HCT116 (cell line): Measurements from ENCODE around the gene MCF2L2. TPM values are rescaled to one million over a fixed set of nuclear protein-coding genes. Genes with fewer than 3 reads are reported as not detected.

Source experiments
- ATAC-seq: fragments of 200-7000 bp; cut with Tn5 transposase; 2 replicates; pipeline ENCODE4 v1.9.1; 2020; ENCODE audit warnings: mild to moderate bottlenecking, moderate library complexity
- BruUV-seq: library from RNA; stranded (reverse); fragments of 400-500 nt; replicated peaks from 2 replicates; lab custom pipeline; 2021; lab: Mats Ljungman, UMichigan
- CTCF ChIA-PET: fragments of 300-600 bp; sonication (Branson Sonifier 250); formaldehyde crosslinking; loops from one replicate; lab custom pipeline; 2021; ENCODE audit warnings: antibody characterized with exemption; lab: Charles Lee
- POLR2A ChIA-PET: fragments of 300-600, 350-600 bp; sonication (Branson Sonifier 250); formaldehyde crosslinking; loops from one replicate; lab custom pipeline; 2021; ENCODE audit warnings: antibody characterized with exemption; lab: Charles Lee
- RAD21 ChIA-PET, 2 experiments: fragments of 300-600 bp; sonication (Branson Sonifier 250); formaldehyde crosslinking; loops; one replicate each; lab custom pipeline; 2023; ENCODE audit warnings: low total read pairs in 2 of 2; ENCODE audit not compliant: uncharacterized antibody in 2 of 2, unreplicated experiment in 2 of 2, low non-redundant PET in 1 of 2; lab: Charles Lee
- DNase-seq: peaks from one replicate; pipeline ENCODE4 v3.0.0-alpha.2; 2010; ENCODE audit warnings: low read depth, low spot score
- H2AFZ ChIP-seq: fragments of 200-600 bp; shearing (Covaris generic), sonication (generic); 2 replicates; pipeline ENCODE4 v1.6.1; 2017; ENCODE audit warnings: low read depth, mixed run types, mixed read lengths, antibody characterized with exemption, low read length; ENCODE audit not compliant: poor library complexity, severe bottlenecking
- H3K27ac ChIP-seq: 2 replicates; pipeline ENCODE4 v1.5.1; 2012; ENCODE audit warnings: low read depth, low read length
- H3K27me3 ChIP-seq: fragments of 200-600 bp; sonication (generic); 2 replicates; pipeline ENCODE4 v1.6.1; 2016; ENCODE audit warnings: mixed run types, low read length, mixed read lengths; ENCODE audit not compliant: insufficient read depth
- H3K36me3 ChIP-seq, 2 experiments: fragments of 200-500 bp in 1 of 2; fragments of 200-600 bp in 1 of 2; sonication (Bioruptor generic) in 1 of 2; sonication (generic) in 1 of 2; 2 replicates each; pipeline versions ENCODE4 v1.5.1 to v1.6.1; 2014 to 2016; ENCODE audit warnings: low read length in 2 of 2, inconsistent platforms in 1 of 2, mixed read lengths in 1 of 2, mixed run types in 1 of 2; ENCODE audit not compliant: insufficient read depth in 2 of 2, control insufficient read depth in 1 of 2
- H3K4me1 ChIP-seq, 2 experiments: fragments of 200-600 bp in 1 of 2; sonication (generic) in 1 of 2; 2 replicates each; pipeline versions ENCODE4 v1.5.1 to v1.6.1; 2012 to 2017; ENCODE audit warnings: low read length in 2 of 2, inconsistent platforms in 1 of 2, mild to moderate bottlenecking in 1 of 2, mixed read lengths in 1 of 2, mixed run types in 1 of 2, moderate library complexity in 1 of 2; ENCODE audit not compliant: insufficient read depth in 2 of 2, control insufficient read depth in 1 of 2
- H3K4me2 ChIP-seq: fragments of 200-600 bp; sonication (generic); 2 replicates; pipeline ENCODE4 v1.6.1; 2017; ENCODE audit warnings: mixed run types, low read length, mixed read lengths
- H3K4me3 ChIP-seq, 2 experiments: fragments of 200-600 bp in 1 of 2; sonication (generic) in 1 of 2; replicated peaks in 1 of 2; 2 replicates each; pipeline ENCODE4 v1.5.1; 2011 to 2016; ENCODE audit warnings: low read length in 2 of 2, control low read depth in 1 of 2, low read depth in 1 of 2, mild to moderate bottlenecking in 1 of 2, mixed read lengths in 1 of 2, mixed run types in 1 of 2
- H3K79me2 ChIP-seq: fragments of 200-600 bp; sonication (generic); 2 replicates; pipeline ENCODE4 v1.6.1; 2017; ENCODE audit warnings: mild to moderate bottlenecking, mixed run types, low read length, moderate library complexity, mixed read lengths; ENCODE audit not compliant: insufficient read depth
- H3K9ac ChIP-seq: fragments of 200-600 bp; sonication (generic); 2 replicates; pipeline ENCODE4 v1.6.1; 2016; ENCODE audit warnings: low read length, mixed read lengths
- H3K9me2 ChIP-seq: fragments of 200-600 bp; sonication (generic), shearing (Covaris generic); 2 replicates; pipeline ENCODE4 v1.6.1; 2017; ENCODE audit warnings: mixed run types, mild to moderate bottlenecking, moderate library complexity; ENCODE audit not compliant: insufficient read depth
- H3K9me3 ChIP-seq, 2 experiments: fragments of 200-500 bp in 1 of 2; fragments of 200-600 bp in 1 of 2; sonication (Bioruptor generic) in 1 of 2; sonication (generic) in 1 of 2; 2 replicates each; pipeline ENCODE4 v1.6.1; 2014 to 2017; ENCODE audit warnings: low read length in 2 of 2, mixed read lengths in 2 of 2, inconsistent platforms in 1 of 2, low read depth in 1 of 2, mild to moderate bottlenecking in 1 of 2, mixed run types in 1 of 2, moderate library complexity in 1 of 2; ENCODE audit not compliant: control insufficient read depth in 1 of 2, insufficient read depth in 1 of 2
- H4K20me1 ChIP-seq: fragments of 200-600 bp; sonication (generic), shearing (Covaris generic); 2 replicates; pipeline ENCODE4 v1.6.1; 2017; ENCODE audit warnings: mixed run types, mild to moderate bottlenecking, moderate library complexity; ENCODE audit not compliant: insufficient read depth
- CBX3 ChIP-seq: IDR thresholded peaks from 2 replicates; pipeline ENCODE4 v1.6.1; 2012; ENCODE audit warnings: low read depth
- CEBPB ChIP-seq: IDR thresholded peaks from 2 replicates; pipeline ENCODE4 v1.6.1; 2012; ENCODE audit warnings: low read depth
- EGR1 ChIP-seq: IDR thresholded peaks from 2 replicates; pipeline ENCODE4 v1.6.1; 2012; ENCODE audit warnings: low read depth
- ELF1 ChIP-seq: IDR thresholded peaks from 2 replicates; pipeline ENCODE4 v1.6.1; 2012; ENCODE audit warnings: low read depth, borderline replicate concordance
- EZH2phosphoT487 ChIP-seq: fragments of 200-600 bp; IDR thresholded peaks from 2 replicates; pipeline ENCODE4 v1.6.1; 2018; ENCODE audit warnings: antibody characterized with exemption, borderline replicate concordance
- FOSL1 ChIP-seq: IDR thresholded peaks from 2 replicates; pipeline ENCODE4 v1.6.1; 2012; ENCODE audit warnings: low read depth
- MAX ChIP-seq: IDR thresholded peaks from 2 replicates; pipeline ENCODE4 v1.6.1; 2012
- POLR2AphosphoS5 ChIP-seq: IDR thresholded peaks from 2 replicates; pipeline ENCODE4 v1.6.1; 2011; ENCODE audit warnings: mild to moderate bottlenecking, low read depth, low read length, moderate library complexity
- RAD21 ChIP-seq: IDR thresholded peaks from 2 replicates; pipeline ENCODE4 v1.6.1; 2012; ENCODE audit warnings: low read depth, mild to moderate bottlenecking
- REST ChIP-seq: IDR thresholded peaks from 2 replicates; pipeline ENCODE4 v1.6.1; 2012; ENCODE audit warnings: low read depth
- SIN3A ChIP-seq: IDR thresholded peaks from 2 replicates; pipeline ENCODE4 v1.6.1; 2012; ENCODE audit warnings: low read depth
- SRF ChIP-seq: IDR thresholded peaks from 2 replicates; pipeline ENCODE4 v1.6.1; 2012; ENCODE audit warnings: low read depth
- TCF7L2 ChIP-seq: IDR thresholded peaks from 2 replicates; pipeline ENCODE4 v1.7.0; 2011; ENCODE audit warnings: borderline replicate concordance, inconsistent platforms; ENCODE audit not compliant: insufficient read depth, insufficient read length; ENCODE audit errors: extremely low read depth
- YY1 ChIP-seq: IDR thresholded peaks from 2 replicates; pipeline ENCODE4 v1.6.1; 2011; ENCODE audit warnings: low read length, low read depth, moderate library complexity, mild to moderate bottlenecking; ENCODE audit not compliant: insufficient replicate concordance; ENCODE audit errors: extremely low read depth
- ZFX ChIP-seq: fragments of 450-650 bp; IDR thresholded peaks from 2 replicates; pipeline ENCODE4 v1.6.1; 2017
- ZNF274 ChIP-seq: fragments of 200-500 bp; sonication (Bioruptor generic); IDR thresholded peaks from 2 replicates; pipeline ENCODE4 v1.6.1; 2014; ENCODE audit warnings: mild to moderate bottlenecking, low read depth, low read length, inconsistent platforms
- intact Hi-C: fragments of 100-400 bp; cut with micrococcal nuclease; formaldehyde crosslinking; loops from 2 replicates; pipeline ENCODE4 v1.10.0; 2022
- total RNA-seq: library from RNA; stranded (reverse); gene quantifications from one replicate; pipeline ENCODE4 v1.2.1, GENCODE V29; 2021; ENCODE audit not compliant: unreplicated experiment

Gene MCF2L2
- total RNA-seq, 1 experiment from 2014 or later: 1.5 TPM

- CTCF ChIA-PET: interaction anchor here (9.1 kb wide), 1 partner anchor 192 kb away, joined by 251 read pairs; no protein-coding TSS in a partner anchor
These were observed 50.4 kb downstream of the MCF2L2 start for GRCh38 chr3:183378008-183378407.

GRCh38 chr3:183377307-183377959 is 51.0 kb downstream of the MCF2L2 start:
- Histone ChIP-seq H3K9me3 (no peaks in the 10 kb centered on the region), H3K9me2 (no peaks in the 10 kb centered on the region), H2AFZ (no peak overlapping the region), H3K27ac (no peak overlapping the region), H3K4me3 (no peak overlapping the region), H3K79me2 (no peaks in the 10 kb centered on the region), H3K9ac (no peak overlapping the region), H3K36me3 (no peaks in the 10 kb centered on the region), H3K27me3 (no peaks in the 10 kb centered on the region), H3K4me2 (peak overlapping the region; percentile 36; the same call in 1 of the 2 replicates), H4K20me1 (no peaks in the 10 kb centered on the region), H3K4me1 (peaks cover 3 to 11% of the 10 kb centered on the region in 2 experiments; a peak in 3 of 4 replicates)
- CTCF ChIA-PET: no interaction called here
- ATAC-seq (peak; percentile 32; the same call in 1 of the 2 replicates), DNase-seq (no peak)
- RAD21 ChIA-PET: no interaction called here
- intact Hi-C loops: no loop called here
- no TSS peak for BruUV-seq
- POLR2A ChIA-PET: no interaction called here
- TF ChIP-seq MAX (no peak), ELF1 (no peak), EZH2phosphoT487 (no peak), POLR2AphosphoS5 (no peak), ZFX (no peak), SIN3A (no peak), CBX3 (no peak), RAD21 (no peak), ZNF274 (no peak), FOSL1 (no peak), TCF7L2 (no peak), YY1 (no peak), REST (no peak), SRF (no peak), EGR1 (no peak), CEBPB (no peak)

More at GRCh38 chr3:183378008-183378407, 50.4 kb downstream of the MCF2L2 start:
- no peak overlapping the region for H2AFZ ChIP-seq
- no peaks in the 10 kb centered on the region for H3K36me3 ChIP-seq
- no peak overlapping the region for H3K4me3 ChIP-seq
- peaks cover 3 to 11% of the 10 kb centered on the region in 2 experiments; a peak in 3 of 4 replicates for H3K4me1 ChIP-seq
- no peaks in the 10 kb centered on the region for H4K20me1 ChIP-seq
- TF ChIP-seq SRF: no peak
- no peaks in the 10 kb centered on the region for H3K9me2 ChIP-seq
- ChIA-PET POLR2A (no interaction called here), RAD21 (no interaction called here)
- no peak overlapping the region for H3K27ac ChIP-seq
- no peaks in the 10 kb centered on the region for H3K9me3 ChIP-seq
- intact Hi-C loops: no loop called here
- no TSS peak for BruUV-seq
- H3K9ac ChIP-seq: no peak overlapping the region
- H3K79me2 ChIP-seq: no peaks in the 10 kb centered on the region
- no peaks in the 10 kb centered on the region for H3K27me3 ChIP-seq
- ATAC-seq: no peak
- peak overlapping the region; percentile 36; the same call in 1 of the 2 replicates for H3K4me2 ChIP-seq
- no peak for DNase-seq
